ENCODE results near the gene GIPC2.

DNA sequence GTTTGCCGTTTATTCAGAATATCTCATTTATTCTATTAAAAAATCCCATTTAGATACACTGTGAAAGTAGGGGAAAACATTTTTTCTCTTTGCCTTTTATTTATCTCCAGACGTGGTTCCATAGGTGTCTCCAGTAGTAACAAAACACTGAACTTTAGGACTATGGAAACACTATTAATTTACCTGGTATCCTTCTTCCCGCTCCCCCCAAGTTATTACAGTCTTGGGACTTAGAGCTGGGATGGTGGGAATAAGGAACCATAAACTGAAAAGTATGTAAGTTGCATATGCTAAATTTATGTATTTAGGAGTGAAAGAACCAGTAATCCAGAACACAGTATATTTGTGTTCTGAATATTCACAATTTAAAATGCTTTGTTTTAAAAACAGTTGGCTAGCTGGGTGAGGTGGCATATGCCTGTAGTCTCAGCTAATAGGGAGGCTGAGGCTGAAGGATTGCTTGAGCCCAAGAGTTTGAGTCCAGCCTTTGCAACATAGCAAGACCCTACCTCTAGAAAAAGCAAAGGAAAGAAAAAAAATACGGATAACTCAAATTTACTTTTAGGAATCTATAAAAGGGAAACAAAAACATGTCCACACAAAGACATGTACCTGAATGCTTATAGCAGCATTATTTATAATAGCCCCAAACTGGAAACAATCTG, 38.0 kb upstream of the GIPC2 start:
- no peak for TF ChIP-seq POLR2A (IDR thresholded peaks at IDR 0.05; ENCODE audit: low read depth, low read length)
- TF ChIP-seq POLR2AphosphoS5 (IDR thresholded peaks at IDR 0.05; ENCODE audit: low read depth, low read length) = no peak

Measured in GM12891 (cell line).